Measurements from ENCODE around the gene TBC1D14.
A peak's percentile ranks its signal among the peaks of the same experiment; 100 is the strongest.

Gene TBC1D14

GRCh38 chr4:6917461-6918271 lies 8.0 kb downstream of the TBC1D14 start:
- no peak for DNase-seq (ENCODE audit: low spot score)
- peak; percentile 31 for TF ChIP-seq CTCF (IDR thresholded peaks at IDR 0.05; ENCODE audit: borderline replicate concordance, control extremely low read depth, extremely low read depth, insufficient read depth, missing control alignments)
- in situ Hi-C loops (cut with MboI; ENCODE audit: low sequenced_read_pairs, unreplicated experiment) = no loop called here

GRCh38 chr4:6918338-6918737 lies 8.7 kb downstream of the TBC1D14 start:
- no peak for TF ChIP-seq CTCF (IDR thresholded peaks at IDR 0.05; ENCODE audit: borderline replicate concordance, control extremely low read depth, extremely low read depth, insufficient read depth, missing control alignments)
- in situ Hi-C loops (cut with MboI; ENCODE audit: low sequenced_read_pairs, unreplicated experiment) = no loop called here
- no peak for DNase-seq (ENCODE audit: low spot score)

GRCh38 chr4:6920171-6920570 lies 10.5 kb downstream of the TBC1D14 start:
- in situ Hi-C loops (cut with MboI; ENCODE audit: low sequenced_read_pairs, unreplicated experiment) = no loop called here
- TF ChIP-seq CTCF (IDR thresholded peaks at IDR 0.05; ENCODE audit: borderline replicate concordance, control extremely low read depth, extremely low read depth, insufficient read depth, missing control alignments) = no peak
- DNase-seq (ENCODE audit: low spot score) = no peak

GRCh38 chr4:6923507-6923906 lies 13.9 kb downstream of the TBC1D14 start:
- TF ChIP-seq CTCF (IDR thresholded peaks at IDR 0.05; ENCODE audit: borderline replicate concordance, control extremely low read depth, extremely low read depth, insufficient read depth, missing control alignments) = no peak
- in situ Hi-C loops (cut with MboI; ENCODE audit: low sequenced_read_pairs, unreplicated experiment) = no loop called here
- no peak for DNase-seq (ENCODE audit: low spot score)

GRCh38 chr4:6924361-6924779 lies 14.7 kb downstream of the TBC1D14 start:
- in situ Hi-C loops (cut with MboI; ENCODE audit: low sequenced_read_pairs, unreplicated experiment) = no loop called here
- no peak for DNase-seq (ENCODE audit: low spot score)
- no peak for TF ChIP-seq CTCF (IDR thresholded peaks at IDR 0.05; ENCODE audit: borderline replicate concordance, control extremely low read depth, extremely low read depth, insufficient read depth, missing control alignments)

GRCh38 chr4:6925357-6925836 lies 15.8 kb downstream of the TBC1D14 start:
- DNase-seq (ENCODE audit: low spot score) = no peak
- no peak for TF ChIP-seq CTCF (IDR thresholded peaks at IDR 0.05; ENCODE audit: borderline replicate concordance, control extremely low read depth, extremely low read depth, insufficient read depth, missing control alignments)
- in situ Hi-C loops (cut with MboI; ENCODE audit: low sequenced_read_pairs, unreplicated experiment) = no loop called here
